ENCODE results near the gene DUSP15. TPM values are rescaled to one million over a fixed set of nuclear protein-coding genes. Genes with fewer than 3 reads are reported as not detected.

Gene DUSP15
- total and polyA plus RNA-seq, 9 of the 15 experiments (the other 6 are each of a cell fraction or from before 2014, with no cell fraction given) = 0.34 TPM; not detected in 8

DNA sequence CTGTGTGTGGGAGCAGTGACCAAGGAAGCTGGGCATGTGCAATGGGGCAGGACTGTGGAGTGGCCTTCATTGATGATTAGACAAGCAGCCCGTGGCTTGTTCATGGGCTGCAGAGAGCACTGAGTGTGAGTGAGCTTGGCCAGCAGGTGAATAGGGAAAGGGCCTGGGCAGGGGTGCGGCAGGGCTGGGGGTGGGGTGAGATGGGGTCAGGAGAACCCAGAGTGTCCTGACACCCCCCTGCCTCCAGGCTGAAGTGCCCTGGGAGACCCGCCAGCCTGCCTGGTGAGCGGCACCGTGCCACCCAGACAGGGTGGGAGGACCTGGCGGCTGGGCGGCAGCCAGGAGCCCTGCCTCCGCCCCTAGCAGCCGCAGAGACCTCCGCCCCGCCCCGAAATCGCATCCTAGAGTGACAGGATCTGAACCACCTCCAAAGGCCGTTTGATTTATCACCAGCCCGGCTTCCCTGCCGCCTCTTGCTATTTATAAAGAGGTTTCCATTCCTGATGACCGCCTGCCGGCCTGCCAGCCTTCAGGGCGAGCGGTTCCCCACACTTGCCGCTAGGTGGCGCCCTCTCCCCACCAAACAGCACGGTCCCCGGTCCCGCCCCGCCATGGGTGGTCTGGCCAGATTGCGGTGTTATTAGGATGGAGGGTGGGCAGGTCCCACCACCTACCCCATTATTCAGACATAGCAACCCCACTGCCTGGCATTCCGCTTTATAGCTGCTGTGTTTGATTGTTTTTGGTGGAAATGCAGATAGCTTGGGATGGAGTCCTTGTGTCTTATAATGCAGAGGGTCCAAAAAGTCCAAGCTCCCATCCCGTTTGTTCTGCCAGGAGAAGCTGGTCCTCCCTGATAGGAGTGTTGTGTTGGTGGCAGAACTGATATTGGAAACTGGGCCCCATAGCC lies 47.7 kb downstream of the DUSP15 start (continued):
- TF ChIP-seq RAD21 (CRISPR knock-in tag; conservative IDR thresholded peaks at IDR 0.05 in 1 of 2, IDR thresholded peaks at IDR 0.05 in 1 of 2) (peak; percentile 95 to 96), NCOA2 (IDR thresholded peaks at IDR 0.05; ENCODE audit: partially characterized antibody in 2 of 2) (no peak), ZNF24 (IDR thresholded peaks at IDR 0.05) (no peak), NFXL1 (CRISPR knock-in tag; IDR thresholded peaks at IDR 0.05) (no peak), YY1 (IDR thresholded peaks at IDR 0.05; ENCODE audit: borderline replicate concordance in 1 of 3, control insufficient read depth in 1 of 3, extremely low read depth in 1 of 3, insufficient read depth in 3 of 3, insufficient read length in 1 of 3, insufficient replicate concordance in 2 of 3, low read depth in 1 of 3, low read length in 2 of 3) (peak in 2 of 3 experiments; percentile 26 to 29), ZNF780A (CRISPR knock-in tag; IDR thresholded peaks at IDR 0.05) (no peak), GTF2E2 (tag; IDR thresholded peaks at IDR 0.05) (no peak), ATF7 (IDR thresholded peaks at IDR 0.05) (no peak), ILK (tag; IDR thresholded peaks at IDR 0.05; ENCODE audit: borderline replicate concordance, low read depth) (no peak), ATF1 (CRISPR knock-in tag; IDR thresholded peaks at IDR 0.05) (no peak), ATF1 (tag; IDR thresholded peaks at IDR 0.05) (no peak)
- TF ChIP-seq, protein P1, sequence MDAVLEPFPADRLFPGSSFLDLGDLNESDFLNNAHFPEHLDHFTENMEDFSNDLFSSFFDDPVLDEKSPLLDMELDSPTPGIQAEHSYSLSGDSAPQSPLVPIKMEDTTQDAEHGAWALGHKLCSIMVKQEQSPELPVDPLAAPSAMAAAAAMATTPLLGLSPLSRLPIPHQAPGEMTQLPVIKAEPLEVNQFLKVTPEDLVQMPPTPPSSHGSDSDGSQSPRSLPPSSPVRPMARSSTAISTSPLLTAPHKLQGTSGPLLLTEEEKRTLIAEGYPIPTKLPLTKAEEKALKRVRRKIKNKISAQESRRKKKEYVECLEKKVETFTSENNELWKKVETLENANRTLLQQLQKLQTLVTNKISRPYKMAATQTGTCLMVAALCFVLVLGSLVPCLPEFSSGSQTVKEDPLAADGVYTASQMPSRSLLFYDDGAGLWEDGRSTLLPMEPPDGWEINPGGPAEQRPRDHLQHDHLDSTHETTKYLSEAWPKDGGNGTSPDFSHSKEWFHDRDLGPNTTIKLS (IDR thresholded peaks at IDR 0.05; ENCODE audit: borderline replicate concordance, low read depth) = no peak
- TF ChIP-seq, protein P2, sequence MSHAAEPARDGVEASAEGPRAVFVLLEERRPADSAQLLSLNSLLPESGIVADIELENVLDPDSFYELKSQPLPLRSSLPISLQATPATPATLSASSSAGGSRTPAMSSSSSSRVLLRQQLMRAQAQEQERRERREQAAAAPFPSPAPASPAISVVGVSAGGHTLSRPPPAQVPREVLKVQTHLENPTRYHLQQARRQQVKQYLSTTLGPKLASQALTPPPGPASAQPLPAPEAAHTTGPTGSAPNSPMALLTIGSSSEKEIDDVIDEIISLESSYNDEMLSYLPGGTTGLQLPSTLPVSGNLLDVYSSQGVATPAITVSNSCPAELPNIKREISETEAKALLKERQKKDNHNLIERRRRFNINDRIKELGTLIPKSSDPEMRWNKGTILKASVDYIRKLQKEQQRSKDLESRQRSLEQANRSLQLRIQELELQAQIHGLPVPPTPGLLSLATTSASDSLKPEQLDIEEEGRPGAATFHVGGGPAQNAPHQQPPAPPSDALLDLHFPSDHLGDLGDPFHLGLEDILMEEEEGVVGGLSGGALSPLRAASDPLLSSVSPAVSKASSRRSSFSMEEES (CRISPR knock-in tag; IDR thresholded peaks at IDR 0.05) = no peak
- TF ChIP-seq, protein P3, sequence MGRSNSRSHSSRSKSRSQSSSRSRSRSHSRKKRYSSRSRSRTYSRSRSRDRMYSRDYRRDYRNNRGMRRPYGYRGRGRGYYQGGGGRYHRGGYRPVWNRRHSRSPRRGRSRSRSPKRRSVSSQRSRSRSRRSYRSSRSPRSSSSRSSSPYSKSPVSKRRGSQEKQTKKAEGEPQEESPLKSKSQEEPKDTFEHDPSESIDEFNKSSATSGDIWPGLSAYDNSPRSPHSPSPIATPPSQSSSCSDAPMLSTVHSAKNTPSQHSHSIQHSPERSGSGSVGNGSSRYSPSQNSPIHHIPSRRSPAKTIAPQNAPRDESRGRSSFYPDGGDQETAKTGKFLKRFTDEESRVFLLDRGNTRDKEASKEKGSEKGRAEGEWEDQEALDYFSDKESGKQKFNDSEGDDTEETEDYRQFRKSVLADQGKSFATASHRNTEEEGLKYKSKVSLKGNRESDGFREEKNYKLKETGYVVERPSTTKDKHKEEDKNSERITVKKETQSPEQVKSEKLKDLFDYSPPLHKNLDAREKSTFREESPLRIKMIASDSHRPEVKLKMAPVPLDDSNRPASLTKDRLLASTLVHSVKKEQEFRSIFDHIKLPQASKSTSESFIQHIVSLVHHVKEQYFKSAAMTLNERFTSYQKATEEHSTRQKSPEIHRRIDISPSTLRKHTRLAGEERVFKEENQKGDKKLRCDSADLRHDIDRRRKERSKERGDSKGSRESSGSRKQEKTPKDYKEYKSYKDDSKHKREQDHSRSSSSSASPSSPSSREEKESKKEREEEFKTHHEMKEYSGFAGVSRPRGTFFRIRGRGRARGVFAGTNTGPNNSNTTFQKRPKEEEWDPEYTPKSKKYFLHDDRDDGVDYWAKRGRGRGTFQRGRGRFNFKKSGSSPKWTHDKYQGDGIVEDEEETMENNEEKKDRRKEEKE (IDR thresholded peaks at IDR 0.05; ENCODE audit: borderline replicate concordance in 1 of 2, control insufficient read depth in 1 of 2, low read depth in 2 of 2, low read length in 1 of 2) = no peak
- TF ChIP-seq, protein P4, sequence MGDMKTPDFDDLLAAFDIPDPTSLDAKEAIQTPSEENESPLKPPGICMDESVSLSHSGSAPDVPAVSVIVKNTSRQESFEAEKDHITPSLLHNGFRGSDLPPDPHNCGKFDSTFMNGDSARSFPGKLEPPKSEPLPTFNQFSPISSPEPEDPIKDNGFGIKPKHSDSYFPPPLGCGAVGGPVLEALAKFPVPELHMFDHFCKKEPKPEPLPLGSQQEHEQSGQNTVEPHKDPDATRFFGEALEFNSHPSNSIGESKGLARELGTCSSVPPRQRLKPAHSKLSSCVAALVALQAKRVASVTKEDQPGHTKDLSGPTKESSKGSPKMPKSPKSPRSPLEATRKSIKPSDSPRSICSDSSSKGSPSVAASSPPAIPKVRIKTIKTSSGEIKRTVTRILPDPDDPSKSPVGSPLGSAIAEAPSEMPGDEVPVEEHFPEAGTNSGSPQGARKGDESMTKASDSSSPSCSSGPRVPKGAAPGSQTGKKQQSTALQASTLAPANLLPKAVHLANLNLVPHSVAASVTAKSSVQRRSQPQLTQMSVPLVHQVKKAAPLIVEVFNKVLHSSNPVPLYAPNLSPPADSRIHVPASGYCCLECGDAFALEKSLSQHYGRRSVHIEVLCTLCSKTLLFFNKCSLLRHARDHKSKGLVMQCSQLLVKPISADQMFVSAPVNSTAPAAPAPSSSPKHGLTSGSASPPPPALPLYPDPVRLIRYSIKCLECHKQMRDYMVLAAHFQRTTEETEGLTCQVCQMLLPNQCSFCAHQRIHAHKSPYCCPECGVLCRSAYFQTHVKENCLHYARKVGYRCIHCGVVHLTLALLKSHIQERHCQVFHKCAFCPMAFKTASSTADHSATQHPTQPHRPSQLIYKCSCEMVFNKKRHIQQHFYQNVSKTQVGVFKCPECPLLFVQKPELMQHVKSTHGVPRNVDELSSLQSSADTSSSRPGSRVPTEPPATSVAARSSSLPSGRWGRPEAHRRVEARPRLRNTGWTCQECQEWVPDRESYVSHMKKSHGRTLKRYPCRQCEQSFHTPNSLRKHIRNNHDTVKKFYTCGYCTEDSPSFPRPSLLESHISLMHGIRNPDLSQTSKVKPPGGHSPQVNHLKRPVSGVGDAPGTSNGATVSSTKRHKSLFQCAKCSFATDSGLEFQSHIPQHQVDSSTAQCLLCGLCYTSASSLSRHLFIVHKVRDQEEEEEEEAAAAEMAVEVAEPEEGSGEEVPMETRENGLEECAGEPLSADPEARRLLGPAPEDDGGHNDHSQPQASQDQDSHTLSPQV (IDR thresholded peaks at IDR 0.05) = no peak
